ENCODE measurements around the gene FIGNL2.

DNA sequence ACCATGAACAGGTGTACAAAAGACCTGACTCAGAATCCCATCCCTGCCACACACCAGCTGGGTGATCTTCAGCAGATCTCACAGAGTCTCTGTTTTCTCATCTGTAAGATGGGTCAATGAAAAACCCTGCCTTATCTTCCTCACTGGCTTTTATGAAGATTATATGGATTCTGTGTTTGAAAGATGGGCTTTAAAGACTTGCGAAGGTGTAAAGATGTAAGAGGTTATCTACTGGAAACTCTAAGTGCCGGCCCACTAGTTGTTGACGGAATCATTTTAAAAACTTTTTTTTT is 24.1 kb upstream of the FIGNL2 start:
- TF ChIP-seq EZH2 (IDR thresholded peaks at IDR 0.05; ENCODE audit: low read depth, unreplicated experiment) = no peak
- TF ChIP-seq, protein P1, sequence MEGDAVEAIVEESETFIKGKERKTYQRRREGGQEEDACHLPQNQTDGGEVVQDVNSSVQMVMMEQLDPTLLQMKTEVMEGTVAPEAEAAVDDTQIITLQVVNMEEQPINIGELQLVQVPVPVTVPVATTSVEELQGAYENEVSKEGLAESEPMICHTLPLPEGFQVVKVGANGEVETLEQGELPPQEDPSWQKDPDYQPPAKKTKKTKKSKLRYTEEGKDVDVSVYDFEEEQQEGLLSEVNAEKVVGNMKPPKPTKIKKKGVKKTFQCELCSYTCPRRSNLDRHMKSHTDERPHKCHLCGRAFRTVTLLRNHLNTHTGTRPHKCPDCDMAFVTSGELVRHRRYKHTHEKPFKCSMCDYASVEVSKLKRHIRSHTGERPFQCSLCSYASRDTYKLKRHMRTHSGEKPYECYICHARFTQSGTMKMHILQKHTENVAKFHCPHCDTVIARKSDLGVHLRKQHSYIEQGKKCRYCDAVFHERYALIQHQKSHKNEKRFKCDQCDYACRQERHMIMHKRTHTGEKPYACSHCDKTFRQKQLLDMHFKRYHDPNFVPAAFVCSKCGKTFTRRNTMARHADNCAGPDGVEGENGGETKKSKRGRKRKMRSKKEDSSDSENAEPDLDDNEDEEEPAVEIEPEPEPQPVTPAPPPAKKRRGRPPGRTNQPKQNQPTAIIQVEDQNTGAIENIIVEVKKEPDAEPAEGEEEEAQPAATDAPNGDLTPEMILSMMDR (conservative IDR thresholded peaks at IDR 0.05; ENCODE audit: low read depth in 2 of 2) = no peak
